AG09309 (cell line): ENCODE data around the gene DCANP1.

Source experiments
- DNase-seq: peaks from one replicate; pipeline ENCODE4 v3.0.0-alpha.2; 2010; ENCODE audit warnings: low read depth
- H3K4me3 ChIP-seq: 2 replicates; pipeline ENCODE4 v1.5.1; 2011; ENCODE audit warnings: mild to moderate bottlenecking, low read depth, low read length, moderate library complexity; ENCODE audit not compliant: control insufficient read depth
- CTCF ChIP-seq: IDR thresholded peaks from 2 replicates; pipeline ENCODE4 v1.5.1; 2011; ENCODE audit warnings: mild to moderate bottlenecking, low read depth, low read length, inconsistent platforms; ENCODE audit not compliant: insufficient read depth, control insufficient read depth; ENCODE audit errors: missing control alignments

DCANP1 gene

GRCh38 chr5:135433681-135434426 lies 13.3 kb downstream of the DCANP1 start:
- DNase-seq = peak; percentile 46
- H3K4me3 ChIP-seq = no peak overlapping the region
- peak; percentile 1 for TF ChIP-seq CTCF

- DNase-seq = no peak
- no peak for TF ChIP-seq CTCF
- H3K4me3 ChIP-seq = no peak overlapping the region
Measured at GRCh38 chr5:135432113-135432512, 15.0 kb downstream of the DCANP1 start.

- TF ChIP-seq CTCF = no peak
- H3K4me3 ChIP-seq = no peak overlapping the region
- DNase-seq = no peak
Measured at GRCh38 chr5:135430135-135430437, 17.1 kb downstream of the DCANP1 start.

GRCh38 chr5:135429301-135430134 lies 17.6 kb downstream of the DCANP1 start:
- no peak for TF ChIP-seq CTCF
- no peak overlapping the region for H3K4me3 ChIP-seq
- no peak for DNase-seq

GRCh38 chr5:135428586-135428985 lies 18.6 kb downstream of the DCANP1 start:
- TF ChIP-seq CTCF = no peak
- no peak overlapping the region for H3K4me3 ChIP-seq
- no peak for DNase-seq

- peak; percentile 74 for TF ChIP-seq CTCF
- DNase-seq = no peak
- H3K4me3 ChIP-seq = no peak overlapping the region
Measured at GRCh38 chr5:135426102-135427082, 20.8 kb downstream of the DCANP1 start.
